ENCODE results near the gene ETNK1.
"Not testable (repeated sequence)": the region's sequence is repeated elsewhere in the genome, so short reads cannot be mapped to it uniquely, and the experiment has no call there.

The ETNK1 gene

DNA sequence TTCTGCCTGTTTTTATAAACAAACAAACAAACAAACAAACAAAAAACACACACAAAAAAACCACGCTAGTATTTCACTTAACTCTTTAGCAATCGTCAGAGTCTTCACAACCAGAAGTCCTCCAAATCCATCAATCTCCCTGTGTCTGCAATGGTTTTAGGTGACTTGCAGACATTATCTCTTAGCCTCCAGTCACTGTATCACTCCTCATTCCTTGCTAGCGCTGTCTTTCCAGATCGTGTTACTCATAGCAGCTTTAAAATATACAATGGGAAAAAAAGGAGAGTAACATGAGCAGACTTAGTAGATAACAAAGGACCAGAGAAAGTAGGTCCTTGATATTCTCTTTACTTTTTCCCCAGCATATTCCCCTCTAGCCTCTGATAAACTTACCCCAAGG lies 15.5 kb upstream of the ETNK1 start:
- H3K27ac ChIP-seq (ENCODE audit: low read depth, low read length), result no peak overlapping the region
- H3K4me1 ChIP-seq (ENCODE audit: control insufficient read depth, low read length), result no peaks in the 10 kb centered on the region
- H3K27me3 ChIP-seq (ENCODE audit: control insufficient read depth, low read length), result no peaks in the 10 kb centered on the region
- no peaks in the 10 kb centered on the region for H3K79me2 ChIP-seq (ENCODE audit: control insufficient read depth, low read length)
- TF ChIP-seq EZH2phosphoT487 (IDR thresholded peaks at IDR 0.05; ENCODE audit: borderline replicate concordance, low read length), result no peak
- TF ChIP-seq, protein P1, sequence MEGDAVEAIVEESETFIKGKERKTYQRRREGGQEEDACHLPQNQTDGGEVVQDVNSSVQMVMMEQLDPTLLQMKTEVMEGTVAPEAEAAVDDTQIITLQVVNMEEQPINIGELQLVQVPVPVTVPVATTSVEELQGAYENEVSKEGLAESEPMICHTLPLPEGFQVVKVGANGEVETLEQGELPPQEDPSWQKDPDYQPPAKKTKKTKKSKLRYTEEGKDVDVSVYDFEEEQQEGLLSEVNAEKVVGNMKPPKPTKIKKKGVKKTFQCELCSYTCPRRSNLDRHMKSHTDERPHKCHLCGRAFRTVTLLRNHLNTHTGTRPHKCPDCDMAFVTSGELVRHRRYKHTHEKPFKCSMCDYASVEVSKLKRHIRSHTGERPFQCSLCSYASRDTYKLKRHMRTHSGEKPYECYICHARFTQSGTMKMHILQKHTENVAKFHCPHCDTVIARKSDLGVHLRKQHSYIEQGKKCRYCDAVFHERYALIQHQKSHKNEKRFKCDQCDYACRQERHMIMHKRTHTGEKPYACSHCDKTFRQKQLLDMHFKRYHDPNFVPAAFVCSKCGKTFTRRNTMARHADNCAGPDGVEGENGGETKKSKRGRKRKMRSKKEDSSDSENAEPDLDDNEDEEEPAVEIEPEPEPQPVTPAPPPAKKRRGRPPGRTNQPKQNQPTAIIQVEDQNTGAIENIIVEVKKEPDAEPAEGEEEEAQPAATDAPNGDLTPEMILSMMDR (IDR thresholded peaks at IDR 0.05; ENCODE audit: low read depth, low read length, poor library complexity, severe bottlenecking), result no peak
- no peaks in the 10 kb centered on the region for H4K20me1 ChIP-seq (ENCODE audit: control insufficient read depth, insufficient read depth, low read depth, low read length)
- no peaks in the 10 kb centered on the region for H3K36me3 ChIP-seq (ENCODE audit: control insufficient read depth, low read length)
- no peaks in the 10 kb centered on the region for H3K9me3 ChIP-seq (ENCODE audit: control insufficient read depth, insufficient read depth, low read length)
- H3K4me3 ChIP-seq (ENCODE audit: low read length), result no peak overlapping the region
- H3K9me2 ChIP-seq (replicated peaks; ENCODE audit: control insufficient read depth, low read length), result no peaks in the 10 kb centered on the region
- no peak overlapping the region for H3K4me2 ChIP-seq (ENCODE audit: low read length)
- H3F3A ChIP-seq (ENCODE audit: control insufficient read depth, insufficient read depth), result no peaks in the 10 kb centered on the region

DNA sequence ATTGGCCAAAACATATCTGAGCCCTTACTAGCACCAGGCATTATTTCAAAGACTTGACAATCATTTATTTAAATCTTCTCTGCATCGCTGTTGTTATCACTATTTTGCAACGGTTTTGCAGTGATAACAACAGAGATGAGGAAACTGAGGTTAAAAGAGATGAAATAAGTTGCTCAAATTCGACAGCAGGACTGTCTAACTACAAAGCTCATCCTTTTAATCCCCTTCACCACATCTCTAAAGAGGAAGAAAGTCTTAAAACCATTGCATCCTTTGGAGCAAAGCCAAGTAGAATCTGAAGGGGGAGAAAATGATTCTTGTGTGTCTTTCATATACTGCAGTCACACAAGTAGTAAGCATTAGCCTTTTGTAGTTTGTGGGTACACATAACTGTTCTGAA lies 14.8 kb upstream of the ETNK1 start:
- Histone ChIP-seq H3K4me1 (ENCODE audit: control insufficient read depth, low read length) (no peaks in the 10 kb centered on the region), H3K27me3 (ENCODE audit: control insufficient read depth, low read length) (no peaks in the 10 kb centered on the region), H3K9me2 (replicated peaks; ENCODE audit: control insufficient read depth, low read length) (no peaks in the 10 kb centered on the region), H3F3A (ENCODE audit: control insufficient read depth, insufficient read depth) (no peaks in the 10 kb centered on the region), H3K36me3 (ENCODE audit: control insufficient read depth, low read length) (no peaks in the 10 kb centered on the region), H4K20me1 (ENCODE audit: control insufficient read depth, insufficient read depth, low read depth, low read length) (no peaks in the 10 kb centered on the region), H3K9me3 (ENCODE audit: control insufficient read depth, insufficient read depth, low read length) (no peaks in the 10 kb centered on the region), H3K4me3 (ENCODE audit: low read length) (no peak overlapping the region), H3K79me2 (ENCODE audit: control insufficient read depth, low read length) (no peaks in the 10 kb centered on the region), H3K27ac (ENCODE audit: low read depth, low read length) (no peak overlapping the region), H3K4me2 (ENCODE audit: low read length) (no peak overlapping the region)
- TF ChIP-seq EZH2phosphoT487 (IDR thresholded peaks at IDR 0.05; ENCODE audit: borderline replicate concordance, low read length), result no peak
- TF ChIP-seq, protein P1 (IDR thresholded peaks at IDR 0.05; ENCODE audit: low read depth, low read length, poor library complexity, severe bottlenecking), result no peak

DNA sequence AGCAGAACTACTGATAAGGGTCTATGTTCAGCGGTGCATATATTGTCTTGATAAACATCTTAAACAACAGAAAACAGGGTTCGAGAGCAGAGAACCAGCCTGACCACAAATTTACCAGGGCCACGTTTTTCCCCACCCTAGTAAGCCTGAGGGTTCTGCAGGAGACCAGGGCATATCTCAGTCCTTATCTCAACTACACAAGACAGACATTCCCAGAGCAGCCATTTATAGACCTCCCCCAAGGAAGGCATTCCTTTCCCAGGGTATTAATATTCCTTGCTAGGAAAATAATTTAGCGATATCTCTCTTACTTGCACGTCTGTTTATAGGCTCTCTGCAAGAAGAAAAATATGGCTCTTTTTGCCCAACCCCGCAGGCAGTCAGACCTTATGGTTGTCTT lies 12.1 kb upstream of the ETNK1 start:
- not testable (repeated sequence) for H3K9me2 ChIP-seq (replicated peaks; ENCODE audit: control insufficient read depth, low read length); H3K79me2 ChIP-seq (ENCODE audit: control insufficient read depth, low read length); H3F3A ChIP-seq (ENCODE audit: control insufficient read depth, insufficient read depth); H4K20me1 ChIP-seq (ENCODE audit: control insufficient read depth, insufficient read depth, low read depth, low read length); H3K4me2 ChIP-seq (ENCODE audit: low read length); H3K27me3 ChIP-seq (ENCODE audit: control insufficient read depth, low read length); H3K36me3 ChIP-seq (ENCODE audit: control insufficient read depth, low read length); H3K4me3 ChIP-seq (ENCODE audit: low read length); H3K4me1 ChIP-seq (ENCODE audit: control insufficient read depth, low read length); H3K27ac ChIP-seq (ENCODE audit: low read depth, low read length)
- H3K9me3 ChIP-seq (ENCODE audit: control insufficient read depth, insufficient read depth, low read length), result peaks cover 11% of the 10 kb centered on the region; the same call in 1 of the 2 replicates

DNA sequence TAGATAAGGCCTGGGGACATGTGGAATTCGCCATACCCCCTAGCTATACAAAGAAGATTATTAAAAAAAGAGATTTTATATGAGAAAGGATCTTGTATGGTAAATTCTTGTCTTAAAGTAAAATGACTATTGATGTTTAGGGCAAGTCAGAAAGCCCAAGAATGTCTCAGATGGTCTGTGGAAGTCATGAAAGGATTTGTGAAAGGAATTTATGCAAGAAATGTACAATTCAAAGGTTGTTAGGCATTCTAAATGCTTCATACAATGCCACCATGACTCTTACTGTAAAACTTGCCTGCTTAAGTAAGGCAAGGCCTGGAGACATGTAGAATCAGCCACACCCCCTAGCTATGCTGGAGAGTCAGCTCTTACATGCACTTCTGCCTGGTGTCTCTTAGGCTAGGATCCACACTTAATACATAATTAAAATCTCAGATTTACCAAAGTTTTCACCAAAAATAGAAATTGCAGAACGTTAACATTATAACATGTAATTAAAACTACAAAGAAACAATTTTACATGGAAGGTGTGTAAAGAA lies 8.9 kb upstream of the ETNK1 start:
- TF ChIP-seq, protein P1 (IDR thresholded peaks at IDR 0.05; ENCODE audit: low read depth, low read length, poor library complexity, severe bottlenecking), result no peak
- no peak for TF ChIP-seq EZH2phosphoT487 (IDR thresholded peaks at IDR 0.05; ENCODE audit: borderline replicate concordance, low read length)
- Histone ChIP-seq H3K27ac (ENCODE audit: low read depth, low read length) (no peak overlapping the region), H3K9me2 (replicated peaks; ENCODE audit: control insufficient read depth, low read length) (no peaks in the 10 kb centered on the region), H4K20me1 (ENCODE audit: control insufficient read depth, insufficient read depth, low read depth, low read length) (no peaks in the 10 kb centered on the region), H3K9me3 (ENCODE audit: control insufficient read depth, insufficient read depth, low read length) (peaks cover 13% of the 10 kb centered on the region; the same call in 1 of the 2 replicates), H3K27me3 (ENCODE audit: control insufficient read depth, low read length) (peaks cover 4% of the 10 kb centered on the region), H3K79me2 (ENCODE audit: control insufficient read depth, low read length) (no peaks in the 10 kb centered on the region), H3F3A (ENCODE audit: control insufficient read depth, insufficient read depth) (no peaks in the 10 kb centered on the region), H3K4me1 (ENCODE audit: control insufficient read depth, low read length) (no peaks in the 10 kb centered on the region), H3K4me2 (ENCODE audit: low read length) (no peak overlapping the region), H3K36me3 (ENCODE audit: control insufficient read depth, low read length) (no peaks in the 10 kb centered on the region), H3K4me3 (ENCODE audit: low read length) (no peak overlapping the region)
